ENCODE measurements around the gene UQCRQ. TPM values are rescaled to one million over a fixed set of nuclear protein-coding genes. Genes with fewer than 3 reads are reported as not detected.

Gene UQCRQ
- total and polyA plus RNA-seq, 2 of the 13 experiments (the other 11 are each of a cell fraction or from before 2014, with no cell fraction given) = 257 to 575 TPM

DNA sequence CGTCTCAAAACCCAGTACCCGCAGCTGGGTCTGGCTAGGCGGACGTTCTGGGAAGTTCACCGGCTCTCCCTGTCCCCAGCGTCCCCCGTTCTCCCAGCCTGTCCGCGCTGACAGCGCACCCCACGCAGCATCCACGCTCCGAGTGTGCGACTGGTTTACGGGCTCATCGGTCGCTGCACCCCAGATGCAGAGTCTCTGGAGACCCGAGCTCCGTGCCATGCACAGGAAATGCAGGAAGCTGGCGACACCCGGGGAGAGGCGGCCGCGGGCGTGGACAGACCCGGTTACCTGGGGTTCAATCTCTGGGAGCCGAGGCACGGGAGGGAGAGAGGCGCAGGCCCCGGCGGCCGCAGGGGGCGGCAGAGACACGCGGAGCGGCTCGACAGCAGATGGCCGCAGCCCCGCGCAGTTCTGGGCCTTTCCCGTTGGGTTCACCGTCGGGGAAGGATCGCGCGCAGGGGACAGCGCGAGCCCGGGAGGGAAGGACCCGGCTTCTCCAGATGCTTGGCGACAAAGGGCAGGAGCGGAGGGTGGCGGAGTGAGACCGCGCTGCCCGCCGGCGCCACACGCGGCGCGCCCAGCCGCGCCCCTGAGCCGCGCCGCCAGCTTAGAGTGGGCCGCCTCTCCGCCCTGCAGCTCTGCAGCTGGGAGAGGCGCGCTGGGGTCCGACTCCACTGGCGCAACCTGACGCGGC is 36.6 kb upstream of the UQCRQ start (continued):
- TF ChIP-seq ZNF282 (IDR thresholded peaks at IDR 0.05; ENCODE audit: partially characterized antibody) (no peak), GABPB1 (CRISPR knock-in tag; IDR thresholded peaks at IDR 0.05) (no peak; the same call in 1 of the 2 replicates), ZFP36L1 (CRISPR knock-in tag; IDR thresholded peaks at IDR 0.05) (no peak), WIZ (CRISPR knock-in tag; IDR thresholded peaks at IDR 0.05) (0 out of 2 replicates have a peak, but pooled peaks have one; percentile 35), ZNF782 (CRISPR knock-in tag; IDR thresholded peaks at IDR 0.05; ENCODE audit: borderline replicate concordance) (no peak), ZNF678 (CRISPR knock-in tag; IDR thresholded peaks at IDR 0.05) (no peak)
- TF ChIP-seq, protein P1, sequence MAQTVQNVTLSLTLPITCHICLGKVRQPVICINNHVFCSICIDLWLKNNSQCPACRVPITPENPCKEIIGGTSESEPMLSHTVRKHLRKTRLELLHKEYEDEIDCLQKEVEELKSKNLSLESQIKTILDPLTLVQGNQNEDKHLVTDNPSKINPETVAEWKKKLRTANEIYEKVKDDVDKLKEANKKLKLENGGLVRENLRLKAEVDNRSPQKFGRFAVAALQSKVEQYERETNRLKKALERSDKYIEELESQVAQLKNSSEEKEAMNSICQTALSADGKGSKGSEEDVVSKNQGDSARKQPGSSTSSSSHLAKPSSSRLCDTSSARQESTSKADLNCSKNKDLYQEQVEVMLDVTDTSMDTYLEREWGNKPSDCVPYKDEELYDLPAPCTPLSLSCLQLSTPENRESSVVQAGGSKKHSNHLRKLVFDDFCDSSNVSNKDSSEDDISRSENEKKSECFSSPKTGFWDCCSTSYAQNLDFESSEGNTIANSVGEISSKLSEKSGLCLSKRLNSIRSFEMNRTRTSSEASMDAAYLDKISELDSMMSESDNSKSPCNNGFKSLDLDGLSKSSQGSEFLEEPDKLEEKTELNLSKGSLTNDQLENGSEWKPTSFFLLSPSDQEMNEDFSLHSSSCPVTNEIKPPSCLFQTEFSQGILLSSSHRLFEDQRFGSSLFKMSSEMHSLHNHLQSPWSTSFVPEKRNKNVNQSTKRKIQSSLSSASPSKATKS (CRISPR knock-in tag; IDR thresholded peaks at IDR 0.05) = no peak
- TF ChIP-seq, protein P2, sequence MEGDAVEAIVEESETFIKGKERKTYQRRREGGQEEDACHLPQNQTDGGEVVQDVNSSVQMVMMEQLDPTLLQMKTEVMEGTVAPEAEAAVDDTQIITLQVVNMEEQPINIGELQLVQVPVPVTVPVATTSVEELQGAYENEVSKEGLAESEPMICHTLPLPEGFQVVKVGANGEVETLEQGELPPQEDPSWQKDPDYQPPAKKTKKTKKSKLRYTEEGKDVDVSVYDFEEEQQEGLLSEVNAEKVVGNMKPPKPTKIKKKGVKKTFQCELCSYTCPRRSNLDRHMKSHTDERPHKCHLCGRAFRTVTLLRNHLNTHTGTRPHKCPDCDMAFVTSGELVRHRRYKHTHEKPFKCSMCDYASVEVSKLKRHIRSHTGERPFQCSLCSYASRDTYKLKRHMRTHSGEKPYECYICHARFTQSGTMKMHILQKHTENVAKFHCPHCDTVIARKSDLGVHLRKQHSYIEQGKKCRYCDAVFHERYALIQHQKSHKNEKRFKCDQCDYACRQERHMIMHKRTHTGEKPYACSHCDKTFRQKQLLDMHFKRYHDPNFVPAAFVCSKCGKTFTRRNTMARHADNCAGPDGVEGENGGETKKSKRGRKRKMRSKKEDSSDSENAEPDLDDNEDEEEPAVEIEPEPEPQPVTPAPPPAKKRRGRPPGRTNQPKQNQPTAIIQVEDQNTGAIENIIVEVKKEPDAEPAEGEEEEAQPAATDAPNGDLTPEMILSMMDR (CRISPR knock-in tag; IDR thresholded peaks at IDR 0.05) = peak; percentile 96
- TF ChIP-seq, protein P3, sequence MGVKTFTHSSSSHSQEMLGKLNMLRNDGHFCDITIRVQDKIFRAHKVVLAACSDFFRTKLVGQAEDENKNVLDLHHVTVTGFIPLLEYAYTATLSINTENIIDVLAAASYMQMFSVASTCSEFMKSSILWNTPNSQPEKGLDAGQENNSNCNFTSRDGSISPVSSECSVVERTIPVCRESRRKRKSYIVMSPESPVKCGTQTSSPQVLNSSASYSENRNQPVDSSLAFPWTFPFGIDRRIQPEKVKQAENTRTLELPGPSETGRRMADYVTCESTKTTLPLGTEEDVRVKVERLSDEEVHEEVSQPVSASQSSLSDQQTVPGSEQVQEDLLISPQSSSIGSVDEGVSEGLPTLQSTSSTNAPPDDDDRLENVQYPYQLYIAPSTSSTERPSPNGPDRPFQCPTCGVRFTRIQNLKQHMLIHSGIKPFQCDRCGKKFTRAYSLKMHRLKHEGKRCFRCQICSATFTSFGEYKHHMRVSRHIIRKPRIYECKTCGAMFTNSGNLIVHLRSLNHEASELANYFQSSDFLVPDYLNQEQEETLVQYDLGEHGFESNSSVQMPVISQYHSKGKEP (CRISPR knock-in tag; IDR thresholded peaks at IDR 0.05) = no peak
- TF ChIP-seq, protein P4, sequence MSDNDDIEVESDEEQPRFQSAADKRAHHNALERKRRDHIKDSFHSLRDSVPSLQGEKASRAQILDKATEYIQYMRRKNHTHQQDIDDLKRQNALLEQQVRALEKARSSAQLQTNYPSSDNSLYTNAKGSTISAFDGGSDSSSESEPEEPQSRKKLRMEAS (IDR thresholded peaks at IDR 0.05) = peak; percentile 77; the same call in 1 of the 2 replicates
- TF ChIP-seq, protein P5, sequence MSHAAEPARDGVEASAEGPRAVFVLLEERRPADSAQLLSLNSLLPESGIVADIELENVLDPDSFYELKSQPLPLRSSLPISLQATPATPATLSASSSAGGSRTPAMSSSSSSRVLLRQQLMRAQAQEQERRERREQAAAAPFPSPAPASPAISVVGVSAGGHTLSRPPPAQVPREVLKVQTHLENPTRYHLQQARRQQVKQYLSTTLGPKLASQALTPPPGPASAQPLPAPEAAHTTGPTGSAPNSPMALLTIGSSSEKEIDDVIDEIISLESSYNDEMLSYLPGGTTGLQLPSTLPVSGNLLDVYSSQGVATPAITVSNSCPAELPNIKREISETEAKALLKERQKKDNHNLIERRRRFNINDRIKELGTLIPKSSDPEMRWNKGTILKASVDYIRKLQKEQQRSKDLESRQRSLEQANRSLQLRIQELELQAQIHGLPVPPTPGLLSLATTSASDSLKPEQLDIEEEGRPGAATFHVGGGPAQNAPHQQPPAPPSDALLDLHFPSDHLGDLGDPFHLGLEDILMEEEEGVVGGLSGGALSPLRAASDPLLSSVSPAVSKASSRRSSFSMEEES (CRISPR knock-in tag; IDR thresholded peaks at IDR 0.05) = no peak
- TF ChIP-seq, protein P6, sequence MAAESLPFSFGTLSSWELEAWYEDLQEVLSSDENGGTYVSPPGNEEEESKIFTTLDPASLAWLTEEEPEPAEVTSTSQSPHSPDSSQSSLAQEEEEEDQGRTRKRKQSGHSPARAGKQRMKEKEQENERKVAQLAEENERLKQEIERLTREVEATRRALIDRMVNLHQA (CRISPR knock-in tag; IDR thresholded peaks at IDR 0.05) = no peak
